GM19452 (cell line): ENCODE results near the gene AGFG2.
"Not testable (repeated sequence)": the region's sequence is repeated elsewhere in the genome, so short reads cannot be mapped to it uniquely, and the experiment has no call there.

Experiments used
- ATAC-seq: cut with Tn5 transposase; IDR thresholded peaks from one replicate; pipeline ENCODE4 v1.9.1; 2021; ENCODE audit not compliant: unreplicated experiment

The AGFG2 gene

GRCh38 chr7:100546926-100547800 is 8.2 kb downstream of the AGFG2 start:
- no peak for ATAC-seq

DNA sequence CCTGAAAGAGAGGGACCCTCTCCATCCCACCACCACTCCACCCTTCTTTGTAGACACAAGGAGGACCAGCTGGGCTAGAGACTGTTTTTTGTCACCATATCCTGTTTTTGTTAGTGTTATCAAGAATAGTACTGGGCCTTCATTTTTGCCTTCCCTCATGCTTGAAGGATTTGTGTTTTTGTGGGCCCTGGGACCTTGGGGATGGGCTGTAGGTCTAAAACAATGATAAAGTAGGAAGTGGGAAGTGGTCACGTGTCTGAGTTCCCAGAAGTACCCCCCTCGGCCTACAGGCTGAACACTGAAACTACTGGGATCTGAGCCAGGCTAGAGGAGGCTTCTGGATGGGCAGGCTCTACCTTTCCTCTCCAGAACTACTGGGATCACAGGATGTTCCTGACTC is 8.9 kb downstream of the AGFG2 start:
- no peak for ATAC-seq

GRCh38 chr7:100548446-100548845 is 9.4 kb downstream of the AGFG2 start:
- not testable (repeated sequence) for ATAC-seq

DNA sequence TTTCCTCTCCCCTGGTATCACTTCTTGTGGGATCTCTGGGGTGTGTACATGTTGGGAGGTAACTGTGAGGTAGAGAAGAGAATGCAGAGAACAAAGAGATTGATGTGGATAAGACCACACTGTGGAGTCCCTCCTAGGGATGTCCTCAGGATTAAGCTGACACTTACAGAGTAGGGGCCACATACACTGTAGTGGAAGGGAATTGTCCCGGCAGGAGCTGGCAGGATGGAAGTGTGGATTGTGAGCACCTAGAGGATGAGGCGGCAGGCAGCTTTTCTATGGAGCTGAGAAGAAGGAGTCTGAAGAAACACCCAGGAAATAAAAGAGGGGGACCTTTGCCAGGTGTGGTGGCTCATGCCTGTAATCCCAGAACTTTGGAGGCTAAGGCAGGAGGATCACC is 13.5 kb downstream of the AGFG2 start:
- no peak for ATAC-seq

GRCh38 chr7:100553032-100553431 is 14.0 kb downstream of the AGFG2 start:
- ATAC-seq: no peak

- no peak for ATAC-seq
Measured at GRCh38 chr7:100555701-100556100, 16.7 kb downstream of the AGFG2 start.

DNA sequence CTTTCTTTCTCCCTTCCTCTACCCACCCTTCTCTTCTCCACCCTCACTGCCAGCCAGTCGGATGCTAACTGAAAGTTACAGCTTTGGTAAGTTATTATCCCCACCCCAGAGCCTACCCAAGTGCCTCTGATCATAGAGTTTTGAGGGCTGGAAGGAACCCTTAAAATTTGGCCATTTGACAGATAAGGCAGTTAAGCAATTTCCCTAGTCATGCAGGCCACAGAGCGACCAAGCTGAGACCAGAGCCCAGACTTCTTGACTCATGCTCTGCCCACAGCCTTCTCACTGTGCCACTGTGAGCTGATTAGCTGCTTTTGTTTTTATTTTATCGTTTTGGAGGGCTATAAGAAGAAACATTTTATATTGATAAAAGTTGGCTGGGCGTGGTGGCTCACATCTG is 17.5 kb downstream of the AGFG2 start:
- no peak for ATAC-seq

DNA sequence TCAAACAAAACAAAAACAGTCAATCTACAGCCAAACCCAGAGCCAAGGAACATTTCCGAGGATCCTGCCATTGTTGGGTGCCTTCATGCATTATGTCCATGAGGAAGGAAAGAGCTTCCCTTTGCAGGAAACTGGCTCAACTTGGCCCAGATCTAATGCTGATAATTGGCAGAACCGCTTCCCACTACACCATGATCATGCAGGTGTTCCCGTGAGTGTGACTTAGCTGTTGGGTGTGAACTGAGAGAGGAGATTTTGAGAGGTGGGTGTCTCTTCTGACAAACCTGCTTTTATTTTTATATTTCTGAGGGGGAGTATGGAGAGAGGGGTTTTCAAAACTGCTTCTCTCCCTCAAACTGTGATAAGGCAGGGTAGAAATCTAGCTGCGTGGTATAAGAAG is 20.1 kb downstream of the AGFG2 start:
- ATAC-seq: no peak

- ATAC-seq: no peak
Measured at GRCh38 chr7:100561491-100562194, 22.6 kb downstream of the AGFG2 start.

GRCh38 chr7:100562195-100563099 is 23.4 kb downstream of the AGFG2 start:
- no peak for ATAC-seq

DNA sequence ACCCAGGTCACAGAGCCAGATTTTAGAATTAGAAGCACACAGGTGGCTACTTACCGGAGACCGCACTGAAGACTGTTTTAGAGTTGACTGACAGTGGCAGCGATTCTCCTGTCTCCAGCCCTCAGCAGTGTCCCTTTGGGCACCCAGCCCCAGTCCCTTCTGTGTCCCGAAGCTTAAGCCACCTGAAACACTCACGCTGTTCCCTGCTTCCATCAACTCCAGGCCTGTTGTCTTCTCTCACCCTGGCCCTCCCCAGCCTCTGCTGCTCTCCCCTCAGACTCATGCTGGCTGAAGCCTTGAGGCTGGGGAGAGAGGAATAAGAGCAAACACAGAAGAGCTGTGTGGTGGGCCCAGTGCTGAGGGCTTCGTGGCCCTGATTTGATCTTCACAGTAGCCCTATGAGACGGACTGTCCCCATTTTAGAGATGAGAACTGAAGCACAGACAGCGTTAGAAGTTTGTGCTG is 24.1 kb downstream of the AGFG2 start:
- no peak for ATAC-seq

- ATAC-seq: no peak
Measured at GRCh38 chr7:100563809-100564400, 24.9 kb downstream of the AGFG2 start.

- ATAC-seq: not testable (repeated sequence)
Measured at GRCh38 chr7:100564405-100564804, 25.4 kb downstream of the AGFG2 start.

DNA sequence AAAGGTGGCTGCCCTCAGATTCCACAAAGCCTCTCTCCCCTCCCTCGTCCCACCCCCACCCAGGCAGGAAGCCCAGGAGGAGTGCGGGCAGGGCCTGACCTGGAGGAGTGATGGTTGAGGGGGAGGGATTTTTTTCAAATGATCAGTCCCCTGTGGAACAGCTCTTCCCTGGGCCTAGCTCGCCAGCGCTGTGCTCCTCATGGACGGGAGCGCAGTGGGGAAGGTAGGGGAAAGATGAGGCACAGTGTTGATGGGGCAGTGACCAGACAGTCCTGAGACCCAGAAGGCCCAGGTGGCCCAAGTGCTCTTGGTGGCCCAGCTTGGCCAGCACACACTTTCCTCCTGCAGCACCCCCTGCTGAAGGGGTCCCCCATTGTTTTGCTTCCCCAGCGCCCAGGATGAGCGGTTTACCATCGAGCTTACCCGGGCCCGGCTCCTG is 26.1 kb downstream of the AGFG2 start:
- no peak for ATAC-seq

DNA sequence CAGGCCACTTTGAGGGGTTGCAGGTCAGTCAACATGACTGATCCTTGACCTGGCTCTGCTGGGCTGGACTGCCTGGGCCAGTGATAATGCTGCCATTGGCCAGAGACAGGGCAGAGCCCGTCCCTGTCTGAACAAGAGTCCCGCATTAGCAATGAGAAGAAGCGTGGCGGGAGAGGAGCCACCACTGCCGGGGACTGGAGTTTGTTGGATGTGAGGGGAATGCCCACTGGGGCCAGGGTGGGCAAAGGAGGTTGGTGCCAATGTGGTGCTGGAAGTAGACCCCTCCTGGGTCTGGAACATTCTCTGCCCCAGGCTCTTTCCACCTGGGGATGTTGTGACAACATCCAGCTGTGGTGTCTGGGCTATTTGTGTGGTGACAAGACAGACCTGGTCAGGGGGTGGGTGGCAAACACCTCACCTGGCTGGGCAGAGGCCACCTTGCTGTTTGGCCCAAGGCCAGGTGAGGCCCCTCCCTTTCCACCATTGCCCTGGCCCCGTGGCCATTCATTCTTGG is 27.1 kb downstream of the AGFG2 start:
- no peak for ATAC-seq

- ATAC-seq: no peak
Measured at GRCh38 chr7:100567031-100567730, 28.2 kb downstream of the AGFG2 start.

GRCh38 chr7:100567751-100568175 is 28.8 kb downstream of the AGFG2 start:
- ATAC-seq: no peak

GRCh38 chr7:100568176-100568895 is 29.3 kb downstream of the AGFG2 start:
- no peak for ATAC-seq
